Ureter (tissue), 1 donor: ENCODE measurements around the gene SUV39H1. TPM values are rescaled to one million over a fixed set of nuclear protein-coding genes. Genes with fewer than 3 reads are reported as not detected.
"Not testable (repeated sequence)": the region's sequence is repeated elsewhere in the genome, so short reads cannot be mapped to it uniquely, and the experiment has no call there.

Experiments
- DNase-seq: peaks from one replicate; pipeline ENCODE4 v3.0.0-alpha.2; 2020; ENCODE audit warnings: low spot score
- total RNA-seq: library from RNA; stranded (reverse); gene quantifications from one replicate; pipeline ENCODE4 v1.2.4, GENCODE V29; 2023
- donor health status: DM: yes; HTN: yes; CAD: no.

SUV39H1 gene
- total RNA-seq, 1 donor from 2014 or later: 4.1 TPM

DNA sequence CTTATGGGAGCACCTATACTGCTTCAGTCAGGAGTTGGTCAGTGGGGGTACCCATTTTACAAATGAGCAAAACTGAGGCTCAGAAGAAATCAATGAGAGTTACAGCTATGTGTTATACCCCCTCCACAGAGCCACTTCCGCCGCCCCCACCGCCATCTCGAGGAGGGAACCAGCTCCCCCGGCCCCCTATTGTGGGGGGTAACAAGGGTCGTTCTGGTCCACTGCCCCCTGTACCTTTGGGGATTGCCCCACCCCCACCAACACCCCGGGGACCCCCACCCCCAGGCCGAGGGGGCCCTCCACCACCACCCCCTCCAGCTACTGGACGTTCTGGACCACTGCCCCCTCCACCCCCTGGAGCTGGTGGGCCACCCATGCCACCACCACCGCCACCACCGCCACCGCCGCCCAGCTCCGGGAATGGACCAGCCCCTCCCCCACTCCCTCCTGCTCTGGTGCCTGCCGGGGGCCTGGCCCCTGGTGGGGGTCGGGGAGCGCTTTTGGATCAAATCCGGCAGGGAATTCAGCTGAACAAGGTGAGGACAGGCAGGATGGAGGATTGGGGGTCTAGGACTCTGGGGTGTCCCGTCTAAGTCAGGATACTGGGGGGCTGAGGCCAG lies 7.9 kb upstream of the SUV39H1 start:
- DNase-seq: no peak

DNA sequence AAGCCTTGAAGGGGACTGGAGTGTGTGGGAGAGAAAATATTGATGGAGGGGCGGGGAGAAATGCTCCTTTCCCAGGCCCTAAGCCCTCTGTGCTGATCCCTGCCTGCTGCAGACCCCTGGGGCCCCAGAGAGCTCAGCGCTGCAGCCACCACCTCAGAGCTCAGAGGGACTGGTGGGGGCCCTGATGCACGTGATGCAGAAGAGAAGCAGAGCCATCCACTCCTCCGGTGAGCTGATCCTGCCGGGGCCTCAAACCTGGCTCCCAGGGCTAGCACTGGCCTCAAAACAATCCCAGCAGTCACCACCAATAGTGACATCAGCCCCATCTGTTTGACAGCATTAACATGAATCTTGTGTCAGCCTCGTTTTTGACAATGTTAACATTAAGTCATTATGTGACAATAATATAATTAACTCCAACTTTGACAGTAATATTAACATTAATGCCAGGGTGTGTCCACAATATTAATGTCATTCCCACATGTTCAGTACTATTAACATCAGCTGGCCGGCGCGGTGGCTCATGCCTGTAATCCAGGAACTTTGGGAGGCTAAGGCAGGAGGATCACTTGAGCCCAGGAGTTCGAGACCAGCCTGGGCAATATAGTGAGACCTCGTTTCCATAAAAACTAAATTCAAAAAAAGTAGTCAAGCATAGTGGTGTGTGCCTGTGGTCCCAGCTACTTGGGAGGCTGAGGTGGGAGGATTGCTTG lies 7.2 kb upstream of the SUV39H1 start:
- DNase-seq: no peak

GRCh38 chrX:48691746-48692145 lies 4.8 kb upstream of the SUV39H1 start:
- not testable (repeated sequence) for DNase-seq

DNA sequence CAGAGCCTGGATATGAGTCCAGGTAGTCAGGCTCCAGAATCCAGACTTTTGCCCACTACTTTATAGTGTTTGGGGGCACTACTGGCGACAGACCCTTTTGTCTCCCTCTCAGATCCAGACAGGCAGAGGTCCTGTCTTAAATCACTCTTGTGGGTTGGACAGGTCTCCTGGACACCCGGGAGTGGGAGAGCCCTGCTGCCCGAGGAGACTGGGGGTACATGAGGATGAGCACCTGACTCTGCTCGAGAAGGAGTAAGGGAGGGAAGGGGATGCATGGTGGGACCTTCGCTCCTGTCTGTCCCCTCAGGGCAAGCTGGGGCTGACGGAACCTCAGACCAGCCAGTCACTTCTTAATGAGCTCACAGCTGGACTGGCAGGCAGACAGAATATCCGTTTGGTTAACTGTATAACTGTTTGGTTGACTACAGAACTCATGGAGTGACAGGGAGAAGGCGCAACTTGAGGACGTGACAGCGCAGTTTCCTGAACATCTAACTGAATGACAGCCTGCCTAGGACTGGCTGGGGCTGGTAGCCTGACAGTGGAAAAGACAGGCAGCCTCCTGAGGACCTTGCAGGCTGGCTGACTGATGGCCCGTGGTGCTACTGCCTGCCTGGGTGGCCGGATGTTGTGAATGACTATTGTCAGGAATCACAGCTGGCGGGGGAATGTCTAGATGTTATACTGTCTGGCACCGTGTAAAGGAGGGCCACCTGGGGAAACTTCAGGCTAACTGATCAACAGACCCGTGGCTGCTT lies 1.6 kb upstream of the SUV39H1 start:
- no peak for DNase-seq

- DNase-seq: no peak
These were observed 1.0 kb upstream of the SUV39H1 start for GRCh38 chrX:48695534-48695896.

DNA sequence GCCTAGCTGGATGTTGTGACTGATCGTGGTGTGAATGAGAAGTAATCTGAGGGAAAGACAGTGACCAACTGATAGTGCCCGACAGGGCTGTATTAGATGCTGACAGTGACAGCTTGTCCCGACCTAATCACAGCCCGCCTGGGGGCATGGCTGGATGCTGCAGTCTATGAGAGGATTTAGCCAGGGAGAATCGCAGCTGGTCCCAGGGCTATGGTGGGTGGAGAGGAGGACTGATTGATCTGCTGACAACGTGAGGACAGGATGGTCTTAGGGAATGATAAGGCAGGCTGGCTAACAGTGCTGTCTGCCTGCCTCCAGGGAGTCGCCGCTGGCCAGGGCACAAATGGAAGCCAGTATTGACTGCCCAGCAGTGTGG lies 621 bp upstream of the SUV39H1 start:
- no peak for DNase-seq

GRCh38 chrX:48696909-48697727 lies 584 bp downstream of the SUV39H1 start:
- no peak for DNase-seq

DNA sequence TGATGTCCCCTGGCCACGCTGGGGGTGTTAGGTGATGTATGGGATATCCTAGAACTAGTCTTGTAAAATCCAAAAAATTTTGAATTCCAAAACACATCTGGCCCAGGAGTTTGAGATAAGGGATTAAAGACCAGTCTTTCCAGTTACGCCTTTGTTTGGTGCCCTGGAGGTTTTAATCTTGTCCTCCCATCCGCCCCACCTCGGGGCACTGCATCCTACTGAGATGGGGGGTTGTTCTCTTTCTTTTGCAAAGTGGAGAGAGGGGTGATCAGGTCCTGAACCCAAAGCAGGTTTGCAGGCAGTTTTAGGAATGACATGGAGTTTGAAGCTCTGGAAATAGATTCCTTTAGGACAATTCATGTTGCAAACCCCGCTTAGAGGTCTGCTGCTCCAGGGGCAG lies 1.8 kb downstream of the SUV39H1 start:
- DNase-seq: no peak

DNA sequence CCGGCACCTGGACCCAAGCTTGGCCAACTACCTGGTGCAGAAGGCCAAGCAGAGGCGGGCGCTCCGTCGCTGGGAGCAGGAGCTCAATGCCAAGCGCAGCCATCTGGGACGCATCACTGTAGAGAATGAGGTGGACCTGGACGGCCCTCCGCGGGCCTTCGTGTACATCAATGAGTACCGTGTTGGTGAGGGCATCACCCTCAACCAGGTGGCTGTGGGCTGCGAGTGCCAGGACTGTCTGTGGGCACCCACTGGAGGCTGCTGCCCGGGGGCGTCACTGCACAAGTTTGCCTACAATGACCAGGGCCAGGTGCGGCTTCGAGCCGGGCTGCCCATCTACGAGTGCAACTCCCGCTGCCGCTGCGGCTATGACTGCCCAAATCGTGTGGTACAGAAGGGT lies 3.7 kb downstream of the SUV39H1 start:
- DNase-seq: no peak

GRCh38 chrX:48700951-48701653 lies 4.6 kb downstream of the SUV39H1 start:
- no peak for DNase-seq

GRCh38 chrX:48702032-48702431 lies 5.5 kb downstream of the SUV39H1 start:
- DNase-seq: no peak

DNA sequence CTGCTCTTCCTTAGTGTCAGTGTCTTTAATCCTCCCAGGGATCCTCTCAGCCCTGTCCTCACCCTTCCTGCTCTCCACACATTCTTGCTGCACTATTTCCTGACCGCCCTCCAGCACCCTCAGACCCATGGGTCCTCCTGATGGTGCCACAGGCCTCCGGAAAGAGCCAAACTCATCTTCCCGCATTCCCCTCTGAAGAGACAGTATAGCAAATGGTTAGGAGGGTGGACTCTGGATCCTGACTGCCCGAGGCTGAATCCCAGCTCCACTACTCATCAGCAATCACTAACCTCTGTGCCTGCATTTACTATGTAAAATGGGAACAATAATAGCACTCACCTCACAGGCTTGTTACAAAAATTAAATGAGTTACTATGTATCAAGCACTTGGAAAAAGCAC lies 6.2 kb downstream of the SUV39H1 start:
- DNase-seq: no peak

- DNase-seq: no peak
These were observed 6.7 kb downstream of the SUV39H1 start for GRCh38 chrX:48703228-48703627.

DNA sequence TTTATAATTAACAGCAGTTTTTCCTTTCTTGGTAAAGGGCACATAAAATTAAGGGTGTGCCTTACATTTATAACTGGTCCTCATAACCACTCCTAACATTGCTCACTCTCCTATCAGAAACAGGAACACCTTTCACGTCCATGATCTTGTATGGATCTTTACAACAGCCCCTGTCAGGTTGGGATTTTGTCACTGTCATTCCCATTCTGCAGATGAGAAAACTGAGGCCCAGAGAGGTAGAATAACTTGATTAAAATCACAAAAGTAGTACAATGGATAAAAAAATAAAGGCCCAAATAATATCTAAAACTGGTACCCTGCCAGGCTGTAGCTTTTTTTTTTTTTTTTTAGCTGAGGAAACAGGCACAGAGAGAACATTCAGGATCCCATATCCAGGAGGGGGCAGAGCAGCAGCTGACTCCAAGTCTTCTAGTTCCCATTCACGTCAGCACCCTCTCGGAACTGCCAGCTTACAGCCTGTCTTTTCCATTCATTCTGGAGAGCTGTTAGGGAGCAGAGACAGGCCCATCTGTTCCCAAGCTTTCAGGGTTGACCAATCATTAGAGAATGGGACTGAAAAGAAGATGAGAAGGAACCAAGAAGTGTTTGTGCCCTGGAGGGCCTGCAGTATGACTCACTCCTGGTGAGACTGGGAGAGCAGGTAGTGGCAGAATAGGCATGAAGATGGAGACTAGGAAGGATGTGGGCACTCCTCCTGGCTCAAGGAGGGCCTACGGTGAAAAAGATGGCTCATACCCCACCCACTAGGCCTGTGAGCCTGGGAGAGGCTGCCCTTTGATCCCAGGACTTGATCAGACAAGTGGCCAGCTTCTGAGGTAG lies 7.3 kb downstream of the SUV39H1 start:
- DNase-seq: no peak

- DNase-seq: no peak
These were observed 9.3 kb downstream of the SUV39H1 start for GRCh38 chrX:48705871-48706270.

GRCh38 chrX:48709522-48710112 lies 13.1 kb downstream of the SUV39H1 start:
- no peak for DNase-seq

DNA sequence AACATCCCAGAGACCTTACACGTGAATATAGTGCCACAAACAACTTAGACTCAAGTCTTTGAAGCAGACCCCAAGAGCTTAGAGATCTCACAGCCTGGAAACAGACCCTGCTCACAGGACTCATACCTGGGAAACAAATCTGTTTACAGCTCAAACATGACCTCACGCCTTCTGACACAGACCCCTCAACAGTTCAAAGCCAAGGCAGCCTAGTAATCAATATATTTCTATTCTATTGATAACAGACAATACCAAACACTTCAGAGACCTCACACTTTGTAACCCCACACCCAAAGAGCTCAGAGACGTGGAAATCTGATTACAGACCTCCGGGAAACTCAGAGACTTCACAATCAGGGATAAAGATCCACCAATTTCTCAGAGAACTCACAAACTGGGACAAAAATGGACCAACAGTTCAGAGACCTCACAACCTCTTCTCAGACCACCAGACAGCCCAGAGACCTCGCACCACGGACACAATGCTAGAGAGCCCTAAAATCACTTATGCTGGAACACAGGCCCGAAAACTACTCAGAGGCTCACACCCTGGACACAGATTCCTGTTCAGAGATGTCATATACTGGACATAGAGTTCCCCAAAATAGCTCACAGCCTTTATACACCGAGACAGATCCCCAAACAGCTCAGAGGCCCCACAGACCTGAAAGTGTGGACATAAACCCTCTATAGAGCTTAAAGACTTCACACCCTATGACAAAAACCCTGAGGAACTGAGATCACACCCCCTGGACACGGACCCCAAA lies 14.8 kb downstream of the SUV39H1 start:
- DNase-seq: no peak

GRCh38 chrX:48711929-48712505 lies 15.5 kb downstream of the SUV39H1 start:
- DNase-seq: no peak

DNA sequence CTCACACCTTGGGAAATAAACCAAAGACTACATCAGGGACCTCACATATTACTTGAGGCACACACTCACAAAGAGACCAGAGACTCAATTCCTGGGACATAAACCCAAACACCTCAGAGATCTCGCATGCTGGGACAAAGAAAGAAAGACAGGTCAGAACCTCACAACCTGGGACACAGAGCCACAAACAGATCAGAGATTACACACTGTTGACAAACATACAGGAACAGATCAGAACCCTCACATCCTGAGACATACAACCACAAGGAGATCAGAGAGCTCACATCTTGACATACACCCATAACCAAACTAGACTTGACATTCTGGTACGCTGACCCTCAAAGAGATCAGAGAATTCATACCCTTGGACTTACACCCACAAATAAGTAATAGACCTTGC lies 17.3 kb downstream of the SUV39H1 start:
- DNase-seq: no peak
